NCI-H1694 treated with DMSO at 0.1 percent for 48 hours (cell line): Measurements from ENCODE around the gene GSE1.

Experiments used
- DNase-seq: peaks from one replicate; lab custom pipeline; 2025; lab: John Stamatoyannopoulos, UW

The GSE1 gene

DNA sequence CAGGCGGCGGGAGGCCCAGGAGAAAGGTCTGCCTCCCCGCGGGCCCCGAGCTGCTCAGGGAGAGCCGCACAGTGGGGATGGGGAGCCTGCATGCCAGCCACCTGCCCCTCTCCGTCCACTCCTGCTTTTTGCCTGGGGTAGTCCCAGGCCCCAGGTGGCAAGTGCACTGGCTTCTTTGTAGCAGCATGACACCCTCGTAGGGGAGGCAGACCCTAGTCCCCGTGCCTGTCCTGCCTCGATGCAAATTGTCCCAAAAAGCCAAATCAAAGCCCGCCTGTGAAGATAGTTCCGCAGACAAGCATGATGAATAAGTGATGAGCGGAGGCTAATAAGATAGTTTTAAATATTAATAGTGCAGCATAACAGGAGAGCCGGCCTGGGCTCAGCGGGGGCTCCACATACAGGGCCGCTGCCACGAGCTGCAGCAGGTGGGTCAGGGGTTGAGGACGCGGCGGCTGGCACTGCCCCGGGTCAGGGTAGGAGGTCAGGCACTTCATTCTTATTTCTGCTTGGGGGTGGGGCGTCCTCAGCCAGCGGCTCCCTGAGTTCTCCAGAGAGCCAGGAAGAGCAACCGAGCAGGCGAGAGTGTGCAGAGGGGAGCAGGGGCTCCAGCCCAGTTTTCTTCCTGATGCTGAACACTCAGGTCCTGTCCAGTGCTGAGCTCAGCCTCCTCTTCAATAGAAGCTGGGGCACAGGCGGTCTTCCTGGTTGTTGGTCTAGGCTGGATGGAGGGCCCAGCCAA lies 48.8 kb downstream of the GSE1 start:
- DNase-seq = no peak

DNA sequence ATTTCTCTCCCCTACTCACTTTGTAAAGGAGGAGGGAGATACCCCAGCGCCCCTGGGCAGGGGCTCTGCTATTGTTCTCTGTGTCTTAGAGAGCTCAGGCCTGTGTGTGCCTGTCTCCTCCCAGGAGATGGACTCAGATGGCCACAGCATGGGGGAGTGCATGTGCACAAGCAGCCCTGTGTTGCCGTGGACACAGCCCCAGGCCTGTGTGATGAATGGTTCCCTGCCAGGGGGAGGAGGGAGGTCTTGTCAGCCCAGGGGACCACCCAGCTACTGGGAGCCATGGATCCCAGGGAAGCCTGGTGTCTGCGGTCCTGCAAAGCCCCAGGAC lies 49.3 kb downstream of the GSE1 start:
- no peak for DNase-seq

DNA sequence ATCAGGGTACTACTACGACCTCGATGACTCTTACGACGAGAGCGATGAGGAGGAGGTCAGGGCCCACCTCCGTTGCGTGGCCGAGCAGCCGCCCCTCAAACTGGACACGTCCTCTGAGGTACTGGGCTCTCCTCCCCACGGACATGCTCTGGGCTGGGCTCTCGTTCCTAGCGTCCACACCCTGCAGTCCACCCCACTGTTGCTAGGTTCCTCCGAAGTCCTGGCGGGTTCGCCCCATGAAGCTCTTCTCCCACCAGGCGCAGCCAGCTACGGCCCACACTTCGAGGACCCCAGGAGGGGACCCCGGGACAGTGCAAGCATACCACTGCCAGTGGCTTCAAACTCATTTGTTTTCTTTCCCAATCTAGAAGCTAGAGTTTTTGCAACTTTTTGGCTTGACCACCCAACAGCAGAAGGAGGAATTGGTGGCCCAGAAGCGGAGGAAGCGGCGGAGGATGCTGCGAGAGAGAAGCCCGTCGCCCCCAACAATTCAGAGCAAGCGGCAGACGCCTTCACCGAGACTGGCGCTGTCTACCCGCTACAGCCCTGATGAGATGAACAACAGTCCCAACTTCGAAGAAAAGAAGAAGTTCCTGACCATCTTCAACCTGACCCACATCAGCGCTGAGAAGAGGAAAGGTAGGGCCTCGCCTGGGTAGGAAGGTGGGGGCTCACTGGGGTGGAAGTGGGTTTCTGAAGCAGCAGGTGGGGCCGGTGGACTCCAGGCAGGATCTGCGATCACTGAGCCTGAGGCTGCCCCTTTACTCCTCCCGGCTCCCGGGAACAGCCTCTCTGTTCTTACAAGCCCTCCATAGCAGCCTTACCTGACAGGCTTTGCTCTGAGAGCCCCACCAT lies 50.1 kb downstream of the GSE1 start:
- no peak for DNase-seq

- DNase-seq = peak; percentile 69
These were observed 50.8 kb downstream of the GSE1 start for GRCh38 chr16:85663891-85664321.

DNA sequence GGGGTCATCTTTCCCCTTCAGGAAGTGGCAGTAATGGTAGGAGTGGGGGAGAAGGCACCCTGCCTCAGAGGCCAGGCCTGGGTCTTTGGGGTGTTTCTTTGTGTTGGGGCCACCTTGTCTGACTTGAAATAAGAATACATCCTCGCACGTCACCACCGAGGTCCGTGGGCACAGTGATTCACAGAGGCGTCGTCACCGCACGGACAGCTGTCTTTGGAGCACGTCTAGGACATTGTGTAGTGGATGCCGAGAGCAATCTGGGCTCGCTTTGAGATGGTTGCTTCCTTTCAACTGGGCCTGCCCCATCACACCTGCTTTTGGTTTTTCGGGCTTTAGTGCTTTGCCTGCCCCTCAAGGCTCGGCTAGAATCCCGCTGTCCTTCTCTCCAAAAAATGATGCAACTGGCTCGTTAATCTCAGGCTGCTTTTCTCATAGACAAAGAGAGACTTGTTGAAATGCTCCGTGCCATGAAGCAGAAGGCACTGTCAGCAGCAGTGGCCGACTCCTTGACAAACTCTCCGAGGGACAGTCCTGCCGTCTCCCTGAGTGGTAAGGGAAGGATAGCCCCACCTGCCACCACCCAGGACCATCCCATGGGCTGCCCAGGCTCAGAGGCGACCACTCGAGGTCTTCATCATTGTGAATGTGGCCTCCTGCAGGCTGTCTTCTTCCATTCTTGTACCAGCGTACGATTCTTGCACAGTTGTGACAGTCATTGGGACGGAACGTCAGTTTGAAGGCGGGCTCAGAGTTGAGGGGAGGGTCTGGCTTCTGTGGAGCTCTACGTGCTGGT lies 51.7 kb downstream of the GSE1 start:
- no peak for DNase-seq

DNA sequence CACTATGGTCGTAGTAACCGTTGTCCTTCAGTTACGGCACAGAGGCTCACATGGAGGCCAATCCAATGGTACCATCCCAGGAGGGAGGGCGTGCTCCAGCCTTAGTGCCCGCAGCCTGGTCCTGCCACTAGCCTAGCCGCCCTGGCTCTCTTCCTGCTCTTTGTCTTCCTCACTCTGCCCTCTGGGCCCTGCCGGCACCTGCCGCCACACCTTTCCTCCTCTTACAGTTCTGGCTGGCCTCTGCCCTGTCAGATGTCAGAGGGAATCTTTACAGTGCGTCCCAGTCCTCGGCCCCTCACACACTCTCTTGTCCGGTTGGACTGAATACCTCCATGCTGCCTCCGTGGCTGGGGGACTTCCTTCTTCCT lies 52.2 kb downstream of the GSE1 start:
- DNase-seq = no peak

- no peak for DNase-seq
These were observed 52.8 kb downstream of the GSE1 start for GRCh38 chr16:85665929-85666328.

- DNase-seq = no peak
These were observed 54.1 kb downstream of the GSE1 start for GRCh38 chr16:85667261-85667660.

DNA sequence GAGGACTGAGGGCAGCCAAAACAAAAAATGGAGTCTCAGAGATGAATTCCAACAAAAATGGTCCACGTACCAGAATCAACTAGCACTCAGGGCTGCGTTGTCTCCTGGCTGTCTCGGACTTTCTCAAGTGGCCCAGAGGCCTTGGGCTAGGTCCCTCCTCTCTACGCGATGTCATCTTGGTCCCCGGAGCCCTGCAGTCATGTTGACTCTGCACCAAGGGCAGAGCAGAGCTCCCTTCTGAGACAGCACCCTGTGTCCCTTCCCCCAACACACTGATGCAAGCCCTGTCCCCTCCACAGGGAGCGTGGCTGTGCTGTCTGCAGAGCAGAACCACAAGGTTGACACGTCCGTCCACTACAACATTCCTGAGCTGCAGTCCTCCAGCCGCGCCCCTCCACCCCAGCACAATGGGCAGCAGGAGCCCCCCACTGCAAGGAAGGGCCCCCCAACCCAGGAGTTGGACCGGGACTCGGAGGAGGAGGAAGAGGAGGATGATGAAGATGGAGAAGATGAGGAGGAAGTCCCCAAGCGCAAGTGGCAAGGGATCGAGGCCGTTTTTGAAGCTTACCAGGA lies 54.8 kb downstream of the GSE1 start:
- no peak for DNase-seq

DNA sequence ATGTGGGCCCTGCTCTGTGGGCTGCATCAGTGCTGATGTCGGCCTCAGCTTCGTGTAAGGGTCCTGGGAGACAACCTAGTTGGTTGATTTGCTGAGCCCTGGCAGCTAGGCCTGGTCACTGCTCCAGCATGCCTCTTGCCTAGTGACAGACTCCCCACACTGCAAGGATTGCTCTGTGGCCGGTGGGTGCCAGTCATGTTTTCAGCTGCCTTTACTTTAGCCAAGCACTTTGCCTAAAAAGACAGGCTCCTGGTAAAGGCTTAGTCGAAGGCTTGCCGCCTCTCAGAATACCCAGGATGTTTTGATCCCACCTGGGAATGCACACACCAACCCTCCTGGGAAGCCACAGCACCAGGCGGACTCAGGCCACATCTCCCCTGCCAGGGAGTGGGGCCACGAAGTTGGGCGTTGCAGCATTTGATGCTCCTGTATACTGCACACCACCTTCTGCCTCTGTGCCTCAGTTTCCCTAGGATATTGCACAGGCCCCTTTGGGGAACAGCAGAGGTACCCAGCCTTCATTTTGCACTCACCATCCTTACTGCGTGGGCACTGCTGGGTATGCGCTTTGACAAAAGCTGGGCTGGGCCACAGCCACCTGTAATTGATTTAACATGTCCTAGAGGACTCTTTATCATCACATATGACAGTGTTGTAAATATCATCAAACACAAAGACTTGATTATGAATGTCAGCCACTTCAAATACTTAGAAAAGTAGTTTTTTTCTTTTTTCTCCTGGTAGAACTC lies 55.7 kb downstream of the GSE1 start:
- no peak for DNase-seq

DNA sequence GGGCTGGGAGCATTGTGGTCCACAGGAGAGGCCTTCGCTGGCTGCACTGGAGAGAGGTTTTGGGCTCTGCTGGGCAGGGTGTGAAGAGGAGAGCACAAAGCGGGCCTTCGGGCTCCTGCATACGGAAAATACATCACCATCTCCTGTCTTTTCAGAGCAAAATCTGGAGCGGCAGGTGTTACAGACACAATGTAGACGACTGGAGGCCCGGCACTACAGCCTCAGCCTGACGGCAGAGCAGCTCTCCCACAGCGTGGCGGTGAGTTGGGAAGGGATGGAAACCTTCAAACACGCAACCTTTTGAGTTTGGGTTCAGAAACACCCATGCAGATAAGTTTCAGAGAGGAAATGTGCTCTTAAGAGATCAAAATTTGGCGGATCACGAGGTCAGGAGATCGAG lies 57.7 kb downstream of the GSE1 start:
- no peak for DNase-seq

DNA sequence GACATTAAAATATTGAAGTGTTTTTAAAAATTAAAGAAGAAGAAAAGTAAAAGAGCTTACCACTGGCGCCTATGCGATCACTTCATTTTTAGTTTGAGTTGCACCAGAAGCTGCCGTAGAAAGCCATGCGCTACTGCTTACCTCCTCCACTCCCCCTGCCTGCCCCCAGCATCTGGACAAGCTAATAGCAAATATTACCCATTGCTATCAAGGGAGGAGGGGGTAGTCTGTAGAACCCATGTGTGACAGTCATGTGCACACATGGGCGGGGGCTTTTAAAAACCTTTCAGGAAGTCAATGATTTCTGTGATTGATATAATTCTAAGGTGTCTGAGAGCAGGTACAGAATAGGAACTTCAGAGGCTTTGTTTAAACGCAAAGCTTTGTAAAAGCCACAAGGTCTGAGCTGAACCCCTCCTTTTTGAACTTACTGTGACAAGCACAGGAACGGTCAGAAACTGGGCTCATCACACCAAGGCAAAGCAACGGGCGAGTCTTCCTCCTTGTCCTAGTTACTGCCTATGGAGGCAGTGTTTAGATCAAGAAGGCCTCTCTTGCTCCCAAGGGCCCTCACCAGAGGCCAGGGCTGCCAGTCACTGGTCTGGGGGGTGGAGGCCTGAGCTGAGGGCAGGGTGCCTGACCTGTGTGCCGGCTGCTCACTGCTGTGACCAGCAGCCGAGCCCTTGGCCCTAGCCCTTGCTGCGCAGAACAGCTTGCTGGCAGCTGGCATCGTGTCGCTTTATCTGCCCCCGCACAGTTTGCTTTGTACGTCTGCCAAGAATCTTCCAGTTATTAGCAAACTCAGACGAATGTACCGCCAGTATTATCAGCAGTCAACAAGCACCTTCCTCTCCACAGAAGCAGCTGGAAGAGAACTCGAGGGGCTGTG lies 60.7 kb downstream of the GSE1 start:
- peak; percentile 94 for DNase-seq

- peak; percentile 75 for DNase-seq
These were observed 61.3 kb downstream of the GSE1 start for GRCh38 chr16:85674418-85674755.

DNA sequence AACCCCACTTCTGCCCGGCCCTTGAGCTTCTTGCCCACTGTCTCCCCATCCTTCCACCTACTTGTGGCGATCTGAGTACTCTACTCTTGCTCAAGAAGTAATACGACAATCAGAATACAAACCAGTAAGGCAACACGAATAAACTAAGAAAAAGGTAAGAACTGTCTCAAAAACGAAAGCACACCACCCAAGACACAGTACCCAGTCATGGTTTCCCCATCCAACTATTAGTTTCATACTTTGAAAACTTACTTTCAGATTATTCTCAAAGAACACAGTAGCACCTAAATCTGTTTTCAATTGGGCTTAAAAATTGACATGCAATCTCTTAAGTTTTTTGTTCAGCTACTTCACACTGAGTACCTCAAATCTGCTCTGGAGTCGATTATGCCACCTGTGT lies 61.7 kb downstream of the GSE1 start:
- no peak for DNase-seq

- DNase-seq = peak; percentile 32
These were observed 62.2 kb downstream of the GSE1 start for GRCh38 chr16:85675251-85675874.

- DNase-seq = no peak
These were observed 63.3 kb downstream of the GSE1 start for GRCh38 chr16:85676466-85676865.

GRCh38 chr16:85677383-85677967 lies 64.4 kb downstream of the GSE1 start:
- no peak for DNase-seq

DNA sequence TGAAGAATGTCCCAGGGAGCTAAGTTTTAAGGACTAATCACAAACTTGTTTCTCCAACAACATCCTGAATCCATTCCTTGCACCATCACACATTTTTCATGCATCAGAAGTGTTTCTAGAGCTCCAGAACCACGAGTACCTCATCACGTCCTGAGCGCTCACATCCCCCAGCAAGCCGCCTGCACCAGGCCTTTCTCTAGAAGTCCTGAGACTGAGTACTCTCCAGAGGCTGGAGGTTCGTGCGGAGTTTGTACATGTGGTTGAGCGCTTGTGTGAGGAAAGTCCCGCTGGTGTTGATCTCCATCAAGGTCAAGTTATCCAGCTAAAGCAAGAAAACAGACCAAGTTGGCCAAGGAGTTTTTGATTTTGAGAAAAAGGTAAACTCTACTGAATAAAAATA lies 64.9 kb downstream of the GSE1 start:
- no peak for DNase-seq

DNA sequence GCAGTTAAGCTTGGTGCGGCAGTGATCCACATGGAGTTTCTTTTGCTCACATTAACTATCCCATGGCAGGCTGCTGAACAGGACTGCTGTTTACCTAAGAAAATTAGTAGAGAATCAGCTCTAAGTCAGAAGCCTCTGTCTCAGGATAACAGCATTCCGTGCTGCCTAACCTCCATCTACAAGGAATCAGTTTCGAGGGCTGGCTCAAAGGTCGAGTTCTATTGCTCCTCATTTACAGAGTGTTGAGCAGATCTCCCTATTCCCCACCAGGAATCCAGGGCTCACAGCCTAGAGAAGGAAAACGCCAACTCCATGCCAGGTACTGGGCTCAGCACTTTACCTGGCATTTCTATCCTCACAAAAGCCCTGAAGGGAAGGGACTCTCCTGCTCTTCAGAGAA lies 65.7 kb downstream of the GSE1 start:
- no peak for DNase-seq

DNA sequence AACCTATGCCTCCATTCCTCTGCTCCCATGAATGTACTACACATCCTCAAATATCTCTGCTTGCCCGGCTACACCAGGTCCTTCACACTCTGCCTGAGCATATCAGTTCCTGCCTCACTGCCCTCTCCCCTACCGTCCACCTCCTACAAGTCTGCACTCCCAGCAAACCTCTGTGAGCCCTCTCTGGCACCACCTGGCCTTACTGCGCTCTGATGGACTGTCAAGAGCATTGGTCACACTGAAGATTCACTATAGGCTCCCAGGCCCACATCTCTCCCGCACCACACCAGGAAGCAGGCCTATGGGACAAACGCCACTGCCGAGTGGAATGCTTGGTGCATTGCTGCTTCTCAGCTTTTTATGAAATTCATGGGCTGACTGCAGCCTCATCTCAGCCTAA lies 66.7 kb downstream of the GSE1 start:
- DNase-seq = no peak
